ENCODE measurements around the gene F2R.
"Not testable (repeated sequence)": the region's sequence is repeated elsewhere in the genome, so short reads cannot be mapped to it uniquely, and the experiment has no call there.

Gene F2R

DNA sequence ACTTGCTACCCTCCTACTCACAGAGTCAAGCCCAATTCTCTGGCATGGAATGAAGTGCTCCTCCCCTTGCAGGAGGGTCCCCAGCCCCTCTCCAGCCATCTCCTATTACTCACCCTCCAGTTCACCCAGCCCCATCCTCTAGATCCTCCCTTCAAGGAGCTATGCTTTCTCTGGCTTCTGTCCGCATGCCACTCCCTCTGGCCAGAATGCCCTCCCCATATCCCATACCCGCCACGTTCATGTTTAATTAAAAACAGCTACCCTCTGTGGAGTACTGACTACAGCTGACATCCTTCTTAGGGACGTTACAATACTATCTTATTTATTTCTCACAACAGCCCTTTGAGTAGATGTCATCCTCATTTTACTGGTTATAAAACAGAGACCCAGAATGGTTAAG is 3.0 kb downstream of the F2R start:
- no peak for DNase-seq (ENCODE audit: low read depth in 2 of 2)

DNA sequence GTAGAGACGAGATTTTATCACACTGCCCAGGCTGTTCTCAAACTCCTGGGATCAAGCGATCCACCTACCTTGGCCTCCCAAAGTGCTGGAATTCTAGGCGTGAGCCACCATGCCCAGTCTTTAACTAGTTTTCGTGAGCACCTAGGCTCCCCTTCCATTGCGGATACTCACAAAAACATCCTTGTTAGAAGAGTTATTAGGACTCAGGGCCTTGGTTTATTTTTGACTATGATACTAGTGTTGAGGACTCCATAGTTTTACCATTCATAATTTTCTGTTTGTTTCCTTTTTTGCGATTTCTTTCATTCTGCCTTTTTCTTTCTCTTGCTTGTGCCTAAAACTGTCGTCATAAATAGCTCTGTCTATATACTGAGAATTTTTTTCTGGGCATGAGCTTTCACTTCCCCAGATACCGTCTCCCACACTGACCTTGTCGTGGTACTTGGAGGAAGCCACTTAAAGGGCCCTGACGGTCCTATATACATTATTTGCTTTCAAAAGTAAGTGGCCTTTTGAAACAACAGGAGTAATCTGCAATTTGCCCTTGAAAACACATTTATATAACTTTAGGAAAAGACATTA is 5.2 kb downstream of the F2R start:
- DNase-seq (ENCODE audit: low read depth in 2 of 2): no peak

DNA sequence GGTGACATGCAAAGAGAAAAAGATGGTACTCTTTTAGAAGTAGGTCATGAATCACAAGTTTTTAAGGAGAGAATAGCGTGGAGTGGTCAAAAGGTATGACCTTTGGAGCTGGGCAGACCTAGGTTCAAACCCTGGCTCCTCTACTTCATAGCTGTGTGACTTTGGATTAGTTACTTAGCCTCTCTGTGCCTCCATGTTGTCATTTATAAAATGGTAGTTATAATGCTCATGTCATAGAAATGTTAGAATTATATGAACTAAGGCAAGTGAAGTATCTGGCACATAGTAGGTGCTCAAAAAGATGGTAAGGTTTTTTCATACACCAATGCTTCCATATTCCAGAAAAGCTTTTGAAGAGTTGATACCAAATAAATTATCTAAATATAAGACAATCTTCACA is 7.3 kb downstream of the F2R start:
- no peak for DNase-seq (ENCODE audit: low read depth in 2 of 2)

- DNase-seq (ENCODE audit: low read depth in 2 of 2): no peak
Measured at GRCh38 chr5:76723906-76724305, 8.0 kb downstream of the F2R start.

DNA sequence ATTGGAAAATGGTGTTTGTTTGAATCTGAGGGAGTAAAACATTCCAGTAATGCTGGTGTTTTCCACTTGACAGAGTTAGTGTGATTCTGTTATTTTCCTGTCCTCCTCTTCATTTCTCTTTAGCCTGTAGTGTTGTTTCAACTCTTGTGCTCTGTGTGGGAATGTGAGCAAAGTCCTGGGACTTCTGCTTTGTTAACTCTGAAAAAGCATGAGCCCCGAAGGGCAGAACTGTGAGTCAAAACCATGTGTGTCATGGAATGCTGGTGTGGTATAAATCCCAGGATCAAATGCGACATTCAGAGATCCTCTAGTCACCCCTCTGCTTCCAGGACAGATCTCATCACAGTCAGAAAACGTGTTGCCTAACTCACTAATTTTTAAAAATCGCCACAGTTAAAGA is 8.9 kb downstream of the F2R start:
- DNase-seq (ENCODE audit: low read depth in 2 of 2): no peak

GRCh38 chr5:76728965-76729364 is 13.0 kb downstream of the F2R start:
- no peak for DNase-seq (ENCODE audit: low read depth in 2 of 2)

GRCh38 chr5:76729373-76730290 is 13.7 kb downstream of the F2R start:
- no peak for DNase-seq (ENCODE audit: low read depth in 2 of 2)

GRCh38 chr5:76732405-76733048 is 16.6 kb downstream of the F2R start:
- no peak for DNase-seq (ENCODE audit: low read depth in 2 of 2)

DNA sequence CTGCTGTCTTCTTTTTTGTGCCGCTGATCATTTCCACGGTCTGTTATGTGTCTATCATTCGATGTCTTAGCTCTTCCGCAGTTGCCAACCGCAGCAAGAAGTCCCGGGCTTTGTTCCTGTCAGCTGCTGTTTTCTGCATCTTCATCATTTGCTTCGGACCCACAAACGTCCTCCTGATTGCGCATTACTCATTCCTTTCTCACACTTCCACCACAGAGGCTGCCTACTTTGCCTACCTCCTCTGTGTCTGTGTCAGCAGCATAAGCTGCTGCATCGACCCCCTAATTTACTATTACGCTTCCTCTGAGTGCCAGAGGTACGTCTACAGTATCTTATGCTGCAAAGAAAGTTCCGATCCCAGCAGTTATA is 17.1 kb downstream of the F2R start:
- no peak for DNase-seq (ENCODE audit: low read depth in 2 of 2)

- no peak for DNase-seq (ENCODE audit: low read depth in 2 of 2)
Measured at GRCh38 chr5:76735762-76736545, 20.0 kb downstream of the F2R start.

DNA sequence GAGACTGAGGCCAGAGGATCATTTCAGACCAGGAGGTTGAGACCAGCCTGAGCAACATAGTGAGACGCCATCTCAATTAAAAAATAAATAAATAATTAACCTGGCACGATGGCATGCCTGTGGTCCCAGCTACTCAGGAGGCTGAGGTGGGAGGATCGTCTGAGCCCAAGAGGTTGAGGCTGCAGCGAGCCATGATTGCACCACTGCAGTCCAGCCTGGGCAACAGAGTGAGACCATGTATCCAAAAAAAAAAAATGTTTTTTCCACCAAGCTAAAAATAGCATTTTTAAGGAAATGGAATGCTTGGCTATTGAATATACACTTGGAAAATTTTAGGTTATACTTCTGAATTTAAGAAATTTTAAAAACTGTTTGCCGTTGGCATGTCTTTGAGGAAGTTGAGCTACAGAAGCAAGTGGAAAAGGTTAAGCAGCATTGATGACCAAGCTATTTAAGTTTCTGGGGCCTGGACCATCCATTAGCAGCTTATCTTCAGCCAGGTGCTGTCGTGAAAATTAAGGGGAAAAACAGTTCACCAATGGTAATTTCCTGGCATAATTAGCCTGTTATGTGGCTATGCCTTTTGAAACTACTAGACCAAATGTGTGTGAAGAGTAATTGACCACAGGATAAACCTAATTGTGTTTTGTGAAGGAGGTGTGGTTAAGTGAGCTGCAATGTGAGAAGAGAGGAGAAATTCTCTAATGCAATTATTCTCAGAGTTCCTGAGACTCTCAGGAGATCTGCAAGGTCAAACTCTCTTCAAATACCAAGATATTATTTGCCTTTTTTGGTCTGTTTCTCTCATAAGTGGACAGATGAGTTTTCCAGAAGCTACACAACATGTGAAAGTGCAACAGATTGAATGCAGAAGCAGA is 21.0 kb downstream of the F2R start:
- DNase-seq (ENCODE audit: low read depth in 2 of 2): no peak

- DNase-seq (ENCODE audit: low read depth in 2 of 2): no peak
Measured at GRCh38 chr5:76737846-76738245, 21.9 kb downstream of the F2R start.

- DNase-seq (ENCODE audit: low read depth in 2 of 2): not testable (repeated sequence)
Measured at GRCh38 chr5:76741506-76741905, 25.6 kb downstream of the F2R start.

- no peak for DNase-seq (ENCODE audit: low read depth in 2 of 2)
Measured at GRCh38 chr5:76742583-76742982, 26.7 kb downstream of the F2R start.

DNA sequence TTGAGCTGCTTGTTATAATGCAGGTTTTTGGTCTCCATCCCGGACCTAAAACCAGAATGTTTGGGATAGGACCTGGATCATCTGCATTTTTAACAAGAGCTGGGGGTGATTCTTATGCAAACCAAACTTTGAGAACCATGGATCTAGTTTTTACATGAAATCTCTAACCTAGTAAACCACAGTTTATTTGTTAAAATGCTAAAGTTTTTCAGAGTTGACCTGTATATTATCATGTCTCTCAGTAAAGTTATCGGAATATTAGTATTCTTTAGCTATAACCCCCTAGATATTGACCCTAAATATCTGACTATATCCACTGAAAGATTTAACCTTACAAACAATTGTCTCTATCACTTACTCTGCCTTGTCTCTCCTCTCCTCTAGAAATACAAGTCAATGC is 28.7 kb downstream of the F2R start:
- no peak for DNase-seq (ENCODE audit: low read depth in 2 of 2)

DNA sequence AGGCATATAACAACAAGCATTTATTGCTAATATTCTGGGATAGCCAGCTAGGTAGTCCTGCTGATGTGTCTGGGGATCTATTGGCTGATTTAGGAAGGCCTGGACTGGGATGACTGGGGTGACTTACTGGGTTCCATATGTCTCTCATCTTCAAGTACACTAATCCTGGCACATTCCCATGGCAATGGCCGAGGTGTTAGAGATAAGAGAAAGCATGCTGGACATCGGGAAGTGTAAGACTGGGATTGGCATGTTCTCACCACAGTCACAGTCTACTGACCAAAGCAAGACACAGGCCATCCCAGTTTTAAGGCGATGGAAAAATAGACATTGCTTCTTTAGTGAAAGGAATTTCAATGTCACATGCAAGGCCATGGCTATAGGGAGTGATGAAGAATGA is 29.7 kb downstream of the F2R start:
- no peak for DNase-seq (ENCODE audit: low read depth in 2 of 2)

- no peak for DNase-seq (ENCODE audit: low read depth in 2 of 2)
Measured at GRCh38 chr5:76746677-76747076, 30.8 kb downstream of the F2R start.

DNA sequence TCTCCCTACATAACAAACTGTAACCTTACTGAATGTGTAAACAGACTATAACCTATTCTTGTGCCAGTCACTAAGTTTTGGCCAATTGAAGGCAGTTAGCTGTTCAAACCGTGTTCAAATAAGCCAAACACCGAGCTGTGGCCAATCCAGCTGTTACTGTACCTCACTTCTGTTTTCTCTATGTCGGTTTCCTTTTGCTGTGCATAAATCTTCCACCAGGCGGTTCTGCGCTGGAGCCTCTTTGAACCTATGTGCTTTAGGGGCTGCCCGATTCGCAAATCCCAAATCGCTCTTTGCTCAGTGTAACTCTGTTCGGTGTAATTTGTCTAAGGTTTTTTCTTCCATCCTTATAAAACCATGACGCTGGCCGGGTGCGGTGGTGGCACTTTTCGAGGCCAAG is 31.8 kb downstream of the F2R start:
- DNase-seq (ENCODE audit: low read depth in 2 of 2): no peak

- DNase-seq (ENCODE audit: low read depth in 2 of 2): no peak
Measured at GRCh38 chr5:76751291-76751690, 35.4 kb downstream of the F2R start.

DNA sequence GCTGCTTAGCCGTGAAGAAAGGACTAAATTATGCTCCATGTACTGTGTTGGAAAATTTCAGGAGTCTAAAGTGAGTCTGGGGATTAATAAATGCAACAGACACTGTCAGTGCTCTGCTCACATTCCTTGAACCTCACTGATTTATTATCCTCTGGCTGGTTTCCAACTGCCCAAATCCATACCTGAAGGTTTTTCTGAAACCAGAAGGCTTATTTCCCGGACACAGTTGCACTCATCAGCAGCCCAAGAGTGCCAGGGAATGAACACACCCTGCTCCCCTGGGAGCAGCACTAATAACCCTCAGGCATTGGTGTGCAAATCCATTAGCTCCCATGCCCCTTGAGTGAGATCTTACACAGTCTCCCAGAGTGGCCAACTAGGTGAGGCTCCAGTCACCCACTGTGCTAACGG is 38.7 kb downstream of the F2R start:
- no peak for DNase-seq (ENCODE audit: low read depth in 2 of 2)

All from stimulated activated CD4-positive, alpha-beta T cell treated with anti-CD3 and anti-CD28 coated beads, Interleukin-1b, Interleukin-23, amount 100 ng/mL, for 4 hours (primary cell).